Hippocampal formation (tissue), 2 donors: ENCODE results near the gene ST14.
"Not testable (repeated sequence)": the region's sequence is repeated elsewhere in the genome, so short reads cannot be mapped to it uniquely, and the experiment has no call there.

Experiments
- DNase-seq, 2 donors: peaks; one replicate each; lab custom pipeline; 2025; lab: John Stamatoyannopoulos, UW

ST14 gene

DNA sequence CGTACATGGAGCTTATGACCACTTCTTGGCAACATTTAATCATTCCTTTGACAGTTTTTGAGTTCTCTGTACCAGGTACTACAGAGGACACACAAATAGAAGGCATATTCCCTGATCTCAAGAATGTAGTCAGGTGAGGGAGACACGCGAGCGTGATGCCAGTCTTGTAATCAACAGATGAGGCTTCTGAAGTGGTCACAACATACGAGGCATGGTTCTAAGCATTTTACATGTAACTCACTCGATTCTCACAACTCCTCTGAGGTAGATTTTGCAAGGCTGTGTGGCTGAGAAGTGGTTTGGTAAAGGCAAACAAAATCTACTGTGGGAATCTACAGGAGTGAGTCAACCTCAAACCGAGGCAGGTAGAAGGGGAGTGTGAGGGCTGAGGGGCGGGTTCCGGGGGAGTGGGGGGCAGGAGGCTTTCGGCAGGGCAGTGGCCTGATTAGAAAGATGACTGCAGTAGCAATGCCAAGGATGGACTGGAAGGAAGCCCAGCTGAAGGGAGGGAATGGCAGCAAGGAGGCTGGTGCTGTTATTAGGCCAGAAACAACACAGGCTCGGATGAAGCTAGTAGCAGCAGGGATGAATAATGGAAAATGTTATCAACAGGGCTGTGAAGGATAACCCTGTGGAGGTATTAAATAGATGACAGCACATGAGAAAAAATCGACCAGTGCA is 63.8 kb downstream of the ST14 start:
- DNase-seq: no peak

DNA sequence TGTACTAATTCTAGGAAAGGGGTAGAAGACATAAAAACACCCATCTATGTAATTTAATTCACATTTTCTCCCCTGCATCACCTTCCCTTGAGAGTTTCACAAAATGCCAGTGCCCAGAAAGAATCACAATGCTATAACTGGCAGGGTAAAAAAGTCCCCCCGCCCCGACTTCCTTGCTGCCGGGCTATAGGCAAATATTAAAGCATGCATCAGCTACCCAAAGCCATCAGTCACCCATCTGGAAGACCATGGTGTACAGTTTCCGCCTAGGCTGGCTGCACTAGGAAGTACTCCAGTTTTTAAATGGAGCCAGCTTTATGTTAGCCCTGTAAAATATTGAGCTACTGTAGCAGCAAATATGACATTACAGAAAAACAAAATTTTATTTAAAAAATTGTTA is 67.8 kb downstream of the ST14 start:
- no peak for DNase-seq

DNA sequence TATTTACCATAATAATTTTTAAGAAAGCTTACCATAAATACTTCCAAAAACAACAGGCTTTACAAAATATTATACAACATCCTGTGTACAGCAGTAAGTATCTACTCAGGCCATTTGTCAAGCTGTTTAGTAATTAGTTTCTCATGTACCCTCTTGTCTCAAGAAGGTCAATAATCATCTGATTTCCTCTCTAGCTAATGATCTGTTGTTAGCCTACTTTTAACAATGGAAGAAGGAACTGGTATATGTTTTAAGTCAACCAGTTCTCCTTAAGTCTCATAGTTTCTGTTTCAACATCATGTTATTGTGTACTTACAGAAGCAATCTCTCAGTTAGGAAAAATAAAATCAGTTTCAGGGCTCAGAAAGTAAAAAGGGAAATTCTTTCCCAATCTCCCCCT is 73.9 kb downstream of the ST14 start:
- DNase-seq: not testable (repeated sequence)

DNA sequence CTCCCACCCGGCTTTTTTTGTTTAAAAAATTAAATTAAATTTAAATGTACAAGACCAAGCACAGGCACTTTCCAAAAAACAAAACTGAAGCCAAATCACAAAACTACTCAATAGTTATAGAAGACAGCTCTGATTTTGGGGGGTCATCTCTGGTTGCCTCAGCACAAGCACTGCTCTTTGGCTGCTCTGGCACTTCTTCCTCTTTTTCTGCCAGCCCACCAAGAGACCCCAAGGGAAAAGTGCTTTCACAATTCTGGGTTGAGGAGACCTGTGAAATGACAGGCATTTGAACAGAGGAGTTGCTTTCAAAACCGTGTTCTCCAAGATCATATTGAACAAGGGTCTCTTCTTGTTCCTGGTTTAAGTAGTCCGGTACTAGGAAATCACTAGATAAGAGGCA is 74.3 kb downstream of the ST14 start:
- not testable (repeated sequence) for DNase-seq

DNA sequence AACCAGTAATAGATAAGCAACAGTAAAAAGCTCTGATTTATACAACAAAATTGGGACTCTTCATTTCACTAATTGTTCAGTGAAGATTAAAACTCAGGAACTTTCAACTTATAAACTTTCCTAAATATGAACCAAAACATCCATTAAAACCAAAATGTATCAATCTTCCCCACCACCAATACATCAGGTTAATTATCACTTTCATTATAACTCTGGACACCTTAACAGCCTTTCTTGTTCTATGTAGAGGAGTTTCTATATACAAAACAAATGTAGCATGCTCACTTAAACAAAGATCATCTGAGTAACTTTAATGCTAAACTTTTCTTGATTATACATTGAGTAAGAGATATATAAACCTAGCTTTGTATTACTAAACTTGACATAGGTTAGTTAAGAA is 74.7 kb downstream of the ST14 start:
- no peak for DNase-seq

GRCh38 chr11:130237282-130238006 is 77.9 kb downstream of the ST14 start:
- no peak for DNase-seq

GRCh38 chr11:130241713-130242112 is 82.1 kb downstream of the ST14 start:
- DNase-seq: no peak

DNA sequence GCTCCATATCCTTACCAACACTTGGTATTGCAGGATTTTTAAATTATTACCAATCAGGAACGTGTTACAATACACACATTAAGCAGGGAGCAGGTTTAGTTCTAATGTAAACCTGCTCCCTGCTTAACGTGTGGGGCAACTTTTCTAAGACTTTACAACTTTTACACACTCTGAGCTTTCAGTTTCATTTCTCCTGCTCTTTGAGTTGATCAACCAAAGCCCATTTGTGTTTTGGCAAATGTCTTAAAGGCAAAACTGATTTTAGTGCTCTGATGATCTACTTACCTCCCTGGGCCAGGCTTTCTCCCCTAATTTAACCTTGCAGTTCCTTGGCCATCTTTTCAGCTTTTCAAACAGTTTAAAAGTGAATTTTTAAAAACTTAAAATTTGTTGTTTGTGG is 84.2 kb downstream of the ST14 start:
- no peak for DNase-seq

GRCh38 chr11:130244848-130245247 is 85.3 kb downstream of the ST14 start:
- DNase-seq: no peak

DNA sequence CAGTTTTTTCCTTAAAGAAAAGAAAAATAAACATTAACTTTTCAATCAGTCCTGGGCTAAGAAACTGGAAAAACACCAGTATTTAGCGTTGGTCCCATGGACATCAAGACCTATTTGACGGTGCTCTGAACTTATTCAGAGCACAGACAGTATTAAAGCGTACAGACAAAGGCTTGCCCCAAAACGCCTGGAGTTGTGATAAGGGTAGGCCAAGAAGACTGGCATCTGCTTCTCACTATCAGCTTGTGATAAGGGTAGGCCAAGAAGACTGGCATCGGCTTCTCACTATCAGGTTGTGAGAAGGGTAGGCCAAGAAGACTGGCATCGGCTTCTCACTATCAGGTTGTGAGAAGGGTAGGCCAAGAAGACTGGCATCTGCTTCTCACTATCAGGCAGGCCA is 85.8 kb downstream of the ST14 start:
- not testable (repeated sequence) for DNase-seq

GRCh38 chr11:130246270-130246669 is 86.7 kb downstream of the ST14 start:
- no peak for DNase-seq

GRCh38 chr11:130246738-130247137 is 87.2 kb downstream of the ST14 start:
- DNase-seq: no peak

DNA sequence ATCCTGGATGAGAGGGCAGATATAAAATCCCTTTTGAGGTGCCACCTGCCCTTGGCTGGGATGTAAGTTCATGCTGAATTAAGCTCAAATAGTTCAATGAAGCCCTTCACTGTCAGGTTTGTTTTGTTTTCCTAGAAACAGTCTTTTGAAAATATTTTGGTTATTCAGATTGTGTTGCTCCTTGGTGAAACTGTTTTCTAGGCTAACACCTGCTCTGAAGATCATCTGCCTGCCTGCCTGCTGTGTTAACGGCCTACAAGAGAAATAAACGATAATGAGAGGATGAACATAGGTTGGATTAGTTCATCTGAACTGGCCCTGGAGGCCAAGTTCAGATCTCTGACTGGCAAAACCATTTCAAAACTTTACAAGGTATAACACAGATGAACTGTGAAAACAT is 87.7 kb downstream of the ST14 start:
- DNase-seq: no peak

GRCh38 chr11:130249371-130249770 is 89.8 kb downstream of the ST14 start:
- no peak for DNase-seq

GRCh38 chr11:130249929-130250328 is 90.3 kb downstream of the ST14 start:
- DNase-seq: not testable (repeated sequence)

GRCh38 chr11:130251763-130252162 is 92.2 kb downstream of the ST14 start:
- DNase-seq: not testable (repeated sequence)
